Ovary (tissue), 9 donors: ENCODE data around the gene C1orf226. TPM values are rescaled to one million over a fixed set of nuclear protein-coding genes. Genes with fewer than 3 reads are reported as not detected.

Source experiments
- DNase-seq, 5 donors: peaks; one replicate each; pipeline ENCODE4 v3.0.0-alpha.2; 2019 to 2020
- H3K27ac ChIP-seq, 2 donors: fragments of 200-600 bp; one replicate each; pipeline versions ENCODE4 v1.5.1 to v1.8.0; 2019 to 2022
- H3K27me3 ChIP-seq: fragments of 200-600 bp; one replicate; pipeline ENCODE4 v1.8.0; 2022
- H3K36me3 ChIP-seq: fragments of 200-600 bp; sonication (generic); one replicate; pipeline ENCODE4 v1.5.1; 2019
- H3K4me1 ChIP-seq: one replicate; pipeline ENCODE4 v1.8.1; 2013; ENCODE audit warnings: mild to moderate bottlenecking, moderate library complexity; ENCODE audit not compliant: insufficient read depth
- H3K4me3 ChIP-seq: fragments of 200-600 bp; sonication (generic); one replicate; pipeline ENCODE4 v1.5.1; 2017
- H3K9me3 ChIP-seq, 2 donors: fragments of 200-600 bp in 1 of 2; sonication (generic) in 1 of 2; one replicate each; pipeline versions ENCODE4 v1.5.1 to v1.8.1; 2013 to 2019; ENCODE audit warnings: mild to moderate bottlenecking in 1 of 2, moderate library complexity in 1 of 2
- CTCF ChIP-seq, 3 donors: fragments of 450-650 bp in 2 of 3; fragments of 200-600 bp in 1 of 3; IDR thresholded peaks; one replicate each; pipeline versions ENCODE4 v1.5.1 to v1.8.0; 2016 to 2022; ENCODE audit warnings: antibody characterized with exemption in 3 of 3, mild to moderate bottlenecking in 1 of 3
- EP300 ChIP-seq: sonication (generic); formaldehyde crosslinking; IDR thresholded peaks from one replicate; pipeline ENCODE4 v1.6.1; 2017; ENCODE audit warnings: antibody characterized with exemption
- POLR2A ChIP-seq: fragments of 450-650 bp; IDR thresholded peaks from one replicate; pipeline ENCODE4 v1.6.1; 2017; ENCODE audit warnings: antibody characterized with exemption, mild to moderate bottlenecking, moderate library complexity
- WGBS, 3 donors: extraction: QIAGEN DNeasy Blood & Tissue Kit in 1 of 3; methylation state at CpG; one replicate each; pipeline versions ENCODE4 v1.1.5 to v1.1.7; 2013 to 2017; 5-methylcytosine and 5-hydroxymethylcytosine counted together
- intact Hi-C, 4 donors: fragments of 100-400 bp; cut with DNase I; formaldehyde crosslinking; loops; one replicate each; pipeline versions ENCODE4 v1.11.0 to v1.15.1; 2022 to 2023
- polyA plus RNA-seq, 2 donors: library from polyadenylated mRNA; stranded (reverse); fragments of 200-250 nt in 1 of 2; fragments of 350-450 nt in 1 of 2; fragmentation: Illumina TruSeq in 1 of 2; extraction: RNeasy Lipid Tissue Mini Kit (QIAGEN cat#74804) in 1 of 2; gene quantifications; one replicate each; pipeline ENCODE4 v1.2.3, GENCODE V29; 2013 to 2014
- total RNA-seq, 7 donors: library from RNA; depleted of rRNA in 2 of 7; stranded (reverse); fragments of >200 nt in 2 of 7; fragmentation: NEBNext Ultra II Directional in 3 of 7; extraction: Animal tissue kit (Norgen Biotek cat#: 25700) in 3 of 7; gene quantifications; one replicate each; pipeline versions ENCODE4 v1.1.0 to v1.2.4, GENCODE V29; 2016 to 2023
- donor health status: DM: no; HTN: no; CAD: no; lungs with moderate emphysema.
- donor health status: DM: no; HTN: no; CAD: no.
- donor health status: Bipolar disorder and iron deficiency.
- donor health status: DM: yes; HTN: yes; CAD: no.
- donor health status: DM: no; HTN: no; CAD: no.
- donor health status: DM: yes; HTN: yes; CAD: no.

C1orf226 gene
- total and polyA plus RNA-seq, 9 donors: 0.36 to 8.4 (median 1.5) TPM

- 73 to 92% (median 77%) methylated on average over 1 of the region's 1 CpG for WGBS, 3 donors
- H3K4me3 ChIP-seq: no peak overlapping the region
- H3K36me3 ChIP-seq: no peaks in the 10 kb centered on the region
- no peaks in the 10 kb centered on the region for H3K9me3 ChIP-seq
- no peak overlapping the region for H3K27ac ChIP-seq
- no peak for TF ChIP-seq POLR2A
- TF ChIP-seq CTCF (IDR thresholded peaks at IDR 0.05): no peak
- TF ChIP-seq EP300: no peak
- no peaks in the 10 kb centered on the region for H3K4me1 ChIP-seq
- H3K27me3 ChIP-seq: no peaks in the 10 kb centered on the region
- no peak for DNase-seq
- intact Hi-C loops: no loop called here
Observed at GRCh38 chr1:162373072-162373427, 8.5 kb upstream of the C1orf226 start.

- intact Hi-C loops: no loop called here
- no peak overlapping the region for H3K4me3 ChIP-seq
- H3K27ac ChIP-seq: no peak overlapping the region
- no peak for DNase-seq
- H3K36me3 ChIP-seq: no peaks in the 10 kb centered on the region
- no peak for TF ChIP-seq EP300
- no peak for TF ChIP-seq CTCF (IDR thresholded peaks at IDR 0.05)
- no peak for TF ChIP-seq POLR2A
- WGBS, 3 donors: 90 to 92% (median 91%) methylated on average over 7 to 8 of the region's 8 CpGs
- no peaks in the 10 kb centered on the region for H3K9me3 ChIP-seq
- no peaks in the 10 kb centered on the region for H3K4me1 ChIP-seq
- H3K27me3 ChIP-seq: no peaks in the 10 kb centered on the region
Observed at GRCh38 chr1:162373541-162374260, 7.8 kb upstream of the C1orf226 start.

- no peaks in the 10 kb centered on the region for H3K9me3 ChIP-seq
- 88 to 91% (median 90%) methylated on average over 9 of the region's 9 CpGs for WGBS, 3 donors
- H3K4me3 ChIP-seq: no peak overlapping the region
- no peaks in the 10 kb centered on the region for H3K27me3 ChIP-seq
- no peaks in the 10 kb centered on the region for H3K36me3 ChIP-seq
- intact Hi-C loops: no loop called here
- H3K27ac ChIP-seq: no peak overlapping the region
- no peak for DNase-seq
- TF ChIP-seq EP300 (no peak), POLR2A (no peak), CTCF (IDR thresholded peaks at IDR 0.05) (no peak)
- no peaks in the 10 kb centered on the region for H3K4me1 ChIP-seq
Observed at GRCh38 chr1:162374406-162374805, 7.1 kb upstream of the C1orf226 start.

GRCh38 chr1:162375463-162375862 lies 6.1 kb upstream of the C1orf226 start:
- Histone ChIP-seq H3K27ac (no peak overlapping the region), H3K9me3 (no peaks in the 10 kb centered on the region), H3K36me3 (no peaks in the 10 kb centered on the region), H3K4me1 (no peaks in the 10 kb centered on the region), H3K4me3 (no peak overlapping the region), H3K27me3 (no peaks in the 10 kb centered on the region)
- intact Hi-C loops: no loop called here
- TF ChIP-seq EP300 (no peak), POLR2A (no peak), CTCF (IDR thresholded peaks at IDR 0.05) (no peak)
- DNase-seq: no peak
- 81 to 82% (median 81%) methylated on average over 8 of the region's 8 CpGs for WGBS, 3 donors
